B cell (primary cell): ENCODE results near the gene RGS19.

Experiments
- EZH2 ChIP-seq: IDR thresholded peaks from 2 replicates; pipeline ENCODE4 v1.6.1; 2012; ENCODE audit warnings: borderline replicate concordance, low read depth, mild to moderate bottlenecking, moderate library complexity, low read length; ENCODE audit not compliant: insufficient read depth, poor library complexity, severe bottlenecking
- TF ChIP-seq, protein P1 (sequence below): fragments of 200-600 bp; IDR thresholded peaks from one replicate; pipeline ENCODE4 v1.8.0; 2022; ENCODE audit warnings: antibody characterized with exemption, mild to moderate bottlenecking

DNA sequence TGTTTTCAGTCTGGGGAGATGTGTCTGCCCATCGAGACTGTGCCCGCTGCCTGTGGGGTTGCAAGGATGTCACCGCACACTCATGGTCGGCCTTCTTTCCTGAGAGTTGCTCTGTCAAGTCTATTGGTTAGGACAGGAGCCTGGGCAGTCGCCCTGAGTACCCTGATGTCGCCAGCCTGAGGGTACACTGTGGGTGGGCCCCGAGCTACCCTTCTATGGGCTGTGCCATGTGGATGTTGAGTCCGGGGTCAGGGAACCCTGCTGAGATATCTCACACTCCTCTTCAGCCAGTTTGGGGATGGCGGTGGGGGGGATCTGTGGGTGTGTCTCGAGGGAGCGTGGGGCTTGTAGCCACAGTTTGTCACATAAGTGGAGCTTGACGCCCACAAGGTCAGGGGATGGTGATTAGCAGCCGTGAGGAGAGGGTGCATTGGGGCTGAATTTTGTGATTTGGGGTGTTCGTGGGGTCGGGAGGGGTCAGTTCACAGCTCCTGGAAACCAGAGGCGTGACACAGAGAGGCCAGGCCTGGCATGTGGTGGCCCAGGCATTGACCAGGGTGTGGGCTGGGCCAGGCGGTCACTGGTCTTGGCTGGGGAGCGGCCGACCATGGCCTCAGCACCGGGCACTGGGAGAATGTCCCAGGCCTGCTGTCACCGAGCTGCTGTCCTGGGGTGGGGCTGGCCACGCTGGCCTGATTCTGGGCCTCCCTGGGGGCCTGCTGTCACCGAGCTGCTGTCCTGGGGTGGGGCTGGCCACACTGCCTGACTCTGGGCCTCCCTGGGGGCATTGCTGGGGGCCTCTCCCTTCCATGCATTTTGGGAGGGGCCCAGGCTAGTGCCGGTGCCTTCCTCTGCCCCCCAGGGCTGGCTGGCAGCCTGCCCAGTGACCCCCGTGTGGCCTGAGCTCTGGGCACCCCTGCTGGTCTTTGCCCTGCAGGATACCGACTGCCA, 29.7 kb upstream of the RGS19 start:
- TF ChIP-seq, protein P1, sequence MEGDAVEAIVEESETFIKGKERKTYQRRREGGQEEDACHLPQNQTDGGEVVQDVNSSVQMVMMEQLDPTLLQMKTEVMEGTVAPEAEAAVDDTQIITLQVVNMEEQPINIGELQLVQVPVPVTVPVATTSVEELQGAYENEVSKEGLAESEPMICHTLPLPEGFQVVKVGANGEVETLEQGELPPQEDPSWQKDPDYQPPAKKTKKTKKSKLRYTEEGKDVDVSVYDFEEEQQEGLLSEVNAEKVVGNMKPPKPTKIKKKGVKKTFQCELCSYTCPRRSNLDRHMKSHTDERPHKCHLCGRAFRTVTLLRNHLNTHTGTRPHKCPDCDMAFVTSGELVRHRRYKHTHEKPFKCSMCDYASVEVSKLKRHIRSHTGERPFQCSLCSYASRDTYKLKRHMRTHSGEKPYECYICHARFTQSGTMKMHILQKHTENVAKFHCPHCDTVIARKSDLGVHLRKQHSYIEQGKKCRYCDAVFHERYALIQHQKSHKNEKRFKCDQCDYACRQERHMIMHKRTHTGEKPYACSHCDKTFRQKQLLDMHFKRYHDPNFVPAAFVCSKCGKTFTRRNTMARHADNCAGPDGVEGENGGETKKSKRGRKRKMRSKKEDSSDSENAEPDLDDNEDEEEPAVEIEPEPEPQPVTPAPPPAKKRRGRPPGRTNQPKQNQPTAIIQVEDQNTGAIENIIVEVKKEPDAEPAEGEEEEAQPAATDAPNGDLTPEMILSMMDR, result no peak
- no peak for TF ChIP-seq EZH2
